Adipose tissue (tissue), 3 donors: ENCODE results near the gene TMEM161B. TPM values are rescaled to one million over a fixed set of nuclear protein-coding genes. Genes with fewer than 3 reads are reported as not detected.
"Not testable (repeated sequence)": the region's sequence is repeated elsewhere in the genome, so short reads cannot be mapped to it uniquely, and the experiment has no call there.

ENCODE experiments used
- H3K27ac ChIP-seq: one replicate; pipeline ENCODE4 v1.5.1; 2013; ENCODE audit warnings: low read depth, low read length
- WGBS, 3 donors: extraction: QIAGEN DNeasy Blood & Tissue Kit; methylation state at CpG; one replicate each; pipeline ENCODE4 v1.1.7; 2013; 5-methylcytosine and 5-hydroxymethylcytosine counted together
- polyA plus RNA-seq, 3 donors: library from polyadenylated mRNA; stranded (reverse); fragments of 200-250 nt; gene quantifications; one replicate each; pipeline ENCODE4 v1.2.3, GENCODE V29; 2013
- donor health status: healthy with polysubstance abuse.
- donor health status: Bipolar disorder and iron deficiency.
- donor health status: healthy.

TMEM161B gene
- polyA plus RNA-seq = 1 to 10 TPM; 2.9 to 5.4 (median 4.1) TPM

DNA sequence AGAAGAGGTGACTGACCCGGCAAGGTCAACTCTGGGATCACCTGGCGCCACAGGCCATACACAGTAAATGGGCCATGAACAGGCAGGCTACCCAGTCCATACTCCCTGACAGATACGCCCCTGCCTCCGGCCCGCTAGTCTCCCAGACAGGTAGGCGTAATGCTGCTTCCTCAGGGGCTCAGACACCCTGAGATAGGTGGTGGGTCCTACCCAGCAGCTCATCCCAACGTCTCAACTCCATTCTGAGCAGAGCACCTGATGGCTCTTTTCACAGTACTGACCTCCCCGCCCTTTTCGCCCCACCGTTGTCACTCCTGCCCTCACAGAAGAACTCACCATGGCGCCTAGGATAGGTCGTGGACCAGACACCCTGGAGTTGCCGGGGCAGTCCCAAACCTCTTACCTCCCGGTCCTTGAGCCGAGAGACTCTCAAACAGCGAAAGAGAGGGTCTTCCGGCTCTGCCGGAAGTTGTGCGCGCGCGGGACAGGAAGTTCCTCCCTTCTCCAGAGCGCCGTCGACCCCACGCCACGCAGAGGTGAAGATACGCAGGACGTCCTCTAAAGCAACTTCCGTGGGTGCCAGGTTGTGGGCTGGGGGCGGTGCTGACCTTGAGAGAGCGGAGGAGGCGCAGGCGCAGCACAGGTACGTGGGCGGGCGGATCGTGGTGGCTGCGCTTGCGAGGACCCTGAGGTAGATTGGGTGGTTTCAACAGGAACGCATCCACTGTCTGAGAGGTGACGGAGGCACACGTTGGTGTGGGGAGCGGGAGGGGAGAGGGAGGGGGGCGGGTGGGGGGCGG lies at the start of gene TMEM161B:
TSS of gene TMEM161B (minus strand) at position 461 of the 800 bp plus-strand sequence. CDS start at position 339, 122 bp downstream.
- H3K27ac ChIP-seq = no peak within 1 kb of the TSS
- WGBS, 3 donors = 0% methylated on average over 42 to 46 of the region's 46 CpGs

DNA sequence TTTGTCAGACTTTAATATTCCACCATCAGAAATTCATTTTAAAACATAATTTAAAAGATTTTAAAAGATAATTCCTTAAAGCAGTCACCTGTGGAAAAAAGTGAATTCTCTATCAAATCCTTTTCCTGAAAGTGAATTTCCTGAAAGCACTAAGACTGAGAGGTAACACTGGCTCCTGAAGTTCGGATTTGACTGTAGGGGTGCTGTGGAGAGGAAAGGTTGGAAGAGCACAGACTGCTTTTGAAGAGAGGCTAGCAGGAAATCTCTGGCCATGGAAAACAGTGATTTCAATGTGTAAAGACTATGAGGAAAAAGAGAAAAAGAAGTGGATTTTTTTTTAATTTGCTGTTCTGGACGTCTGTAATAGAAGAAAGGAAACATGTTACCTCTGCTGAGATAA lies 35.7 kb upstream of the TMEM161B start:
- 27 to 41% (median 39%) methylated on average over 2 of the region's 2 CpGs for WGBS, 3 donors

DNA sequence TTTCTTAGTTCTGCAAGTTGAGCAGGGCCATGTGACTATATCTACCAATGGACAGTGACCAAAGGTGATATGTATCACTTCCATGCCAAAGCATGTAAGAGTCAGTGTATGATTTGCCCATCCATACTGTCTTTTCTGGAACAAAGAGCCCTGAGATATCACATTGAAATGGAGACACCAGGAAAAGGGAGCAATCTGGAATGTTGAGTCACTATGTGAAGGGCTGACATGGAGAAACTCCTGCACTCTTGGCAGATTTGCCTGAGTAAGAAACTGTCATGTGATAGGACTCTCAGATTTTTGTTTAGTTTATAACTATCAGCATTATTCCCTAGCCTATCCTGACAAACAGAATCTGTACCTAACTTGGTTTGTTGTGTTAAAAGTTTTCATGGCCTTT lies 29.8 kb upstream of the TMEM161B start:
- no peak overlapping the region for H3K27ac ChIP-seq

More for the DNA sequence above, 35.7 kb upstream of the TMEM161B start:
- no peak overlapping the region for H3K27ac ChIP-seq

DNA sequence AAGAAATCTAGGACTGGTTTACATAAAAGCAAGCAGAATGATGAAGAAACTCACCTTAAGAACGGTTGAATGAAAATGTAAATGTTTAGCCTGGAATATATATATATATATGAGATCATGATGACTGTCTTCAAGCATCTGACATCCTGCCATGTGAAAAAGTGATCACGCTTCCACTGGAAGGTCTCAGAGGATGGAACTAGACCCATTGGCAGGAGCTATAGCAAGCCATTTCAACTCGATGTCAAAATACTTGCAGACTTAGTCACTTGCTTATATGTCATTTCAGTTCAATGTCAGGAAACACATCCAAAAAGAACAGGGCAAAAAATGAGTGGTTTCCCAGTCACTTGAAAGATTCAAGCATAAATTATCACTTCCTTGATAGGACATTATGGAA lies 22.2 kb upstream of the TMEM161B start:
- H3K27ac ChIP-seq = no peak overlapping the region
- 75 to 87% (median 85%) methylated on average over 3 of the region's 3 CpGs for WGBS, 3 donors

DNA sequence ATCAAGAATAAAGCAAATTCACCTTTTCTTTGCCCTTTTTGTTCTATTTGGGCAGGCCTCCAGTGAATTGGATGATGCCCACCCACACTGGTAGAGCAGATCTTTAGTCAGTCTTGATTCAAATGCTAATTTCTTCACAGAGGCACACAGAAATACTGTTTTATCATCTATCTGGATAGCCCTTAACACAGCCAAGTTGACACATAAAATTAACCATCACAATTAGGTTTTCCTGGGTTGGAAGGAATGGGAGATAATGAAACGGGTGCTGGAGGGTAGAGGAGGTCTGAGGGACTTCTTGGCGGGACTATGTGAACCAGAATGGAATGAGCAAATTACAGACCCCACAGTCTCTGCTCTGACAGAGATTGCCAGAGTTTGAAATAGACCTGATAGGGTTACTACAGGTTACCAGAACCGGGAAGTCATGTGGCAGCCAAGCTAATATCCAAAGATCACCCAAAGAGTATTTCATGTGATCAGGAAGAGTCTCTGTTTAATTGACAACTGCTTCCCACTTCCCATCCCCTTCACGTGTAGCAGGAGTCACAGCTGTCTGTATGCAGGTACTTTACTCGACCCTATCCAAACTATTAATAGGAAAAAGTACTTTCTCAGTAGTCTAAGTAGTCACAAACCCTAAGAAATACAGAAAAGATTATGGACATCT lies 20.0 kb upstream of the TMEM161B start:
- WGBS, 3 donors = 87 to 91% (median 88%) methylated on average over 5 of the region's 5 CpGs
- no peak overlapping the region for H3K27ac ChIP-seq

DNA sequence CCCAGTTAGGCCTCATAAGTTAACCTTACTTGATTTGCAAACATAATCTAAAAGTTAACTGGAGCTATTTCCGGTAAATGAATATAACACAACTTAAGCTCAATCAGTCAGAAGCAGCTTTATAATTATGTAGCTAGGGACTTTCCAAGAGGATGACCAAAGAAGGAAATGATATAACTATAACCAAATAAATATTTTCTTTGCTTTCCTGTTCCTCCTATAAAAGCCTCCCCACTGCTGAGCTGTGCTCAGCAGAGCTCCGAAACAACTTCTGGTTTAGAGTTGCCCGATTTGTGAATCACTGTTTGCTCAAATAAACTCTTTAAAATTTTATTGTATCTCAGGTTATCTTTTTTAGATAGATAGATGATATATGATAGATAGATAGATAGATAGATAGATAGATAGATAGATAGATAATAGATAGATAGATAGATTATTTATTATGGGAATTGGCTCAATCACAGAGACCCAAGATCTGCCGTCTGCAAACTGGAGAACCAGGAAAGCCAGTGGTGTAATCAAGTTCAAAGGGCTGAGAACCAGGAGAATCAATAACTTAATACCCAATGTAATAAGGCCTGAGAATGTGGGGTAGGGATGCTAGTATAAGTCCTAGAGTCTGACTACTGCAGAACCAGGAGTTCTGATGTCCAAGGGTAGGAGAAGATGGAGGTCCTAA lies 19.3 kb upstream of the TMEM161B start:
- WGBS, 3 donors = 90 to 94% (median 91%) methylated on average over 4 of the region's 4 CpGs
- no peak overlapping the region for H3K27ac ChIP-seq

DNA sequence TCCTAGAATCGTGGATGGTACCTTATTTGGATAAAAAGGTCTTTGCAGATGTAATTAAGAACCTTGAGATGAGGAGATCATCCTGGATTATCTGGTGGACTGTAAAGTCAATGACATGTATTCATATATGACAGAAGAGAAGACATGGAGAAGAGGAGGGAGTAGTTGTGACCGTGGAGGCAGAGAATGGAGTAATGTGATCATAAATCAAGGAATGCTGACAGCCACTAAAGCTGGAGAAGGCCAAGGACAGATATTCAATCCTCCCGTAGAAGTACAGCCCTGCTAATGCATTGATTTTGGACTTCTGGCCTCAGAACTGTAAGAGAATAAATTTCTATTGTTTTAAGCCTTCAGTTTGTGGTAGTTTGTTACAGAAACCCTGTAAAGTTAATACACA lies 18.7 kb upstream of the TMEM161B start:
- WGBS, 3 donors = 75 to 83% (median 80%) methylated on average over 3 of the region's 3 CpGs
- H3K27ac ChIP-seq = no peak overlapping the region

DNA sequence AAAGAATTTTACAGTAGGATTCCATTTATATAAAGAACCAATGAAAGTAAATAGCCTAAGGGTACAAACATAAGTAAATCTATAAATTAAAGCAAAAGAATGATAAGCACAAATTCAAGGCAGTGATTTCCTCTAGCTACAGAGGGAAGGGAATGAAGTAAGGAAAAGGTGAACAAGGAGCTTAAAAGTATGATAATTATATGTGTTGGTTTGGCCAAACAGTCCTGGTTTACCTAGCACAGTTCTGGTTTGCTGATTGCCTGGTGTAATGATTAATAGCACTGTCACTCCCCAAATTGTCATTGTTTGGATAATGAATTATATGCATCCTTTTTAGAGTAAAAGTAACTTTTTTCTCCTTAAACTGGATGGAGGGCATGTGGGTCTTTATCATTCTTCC lies 15.0 kb upstream of the TMEM161B start:
- no peak overlapping the region for H3K27ac ChIP-seq

DNA sequence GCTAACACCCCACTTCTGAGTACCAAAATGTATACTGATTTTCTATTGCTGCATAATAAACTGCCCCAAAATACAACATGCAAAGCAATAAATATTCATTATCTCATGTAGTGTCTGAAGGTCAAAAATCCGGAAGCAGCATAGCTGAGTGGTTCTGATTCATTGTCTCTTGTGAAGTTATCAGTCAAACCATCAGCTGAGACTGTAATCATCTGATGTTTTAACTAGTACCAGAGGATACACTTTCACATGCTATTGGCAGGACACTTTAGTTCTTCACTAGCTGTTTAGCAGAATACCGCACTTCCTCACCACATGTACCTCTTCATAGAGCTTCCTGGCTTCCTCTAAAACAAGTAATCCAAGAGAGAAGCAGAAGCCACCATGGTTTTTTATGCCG lies 12.7 kb upstream of the TMEM161B start:
- WGBS, 3 donors = 88 to 92% (median 90%) methylated on average over 3 of the region's 3 CpGs
- no peak overlapping the region for H3K27ac ChIP-seq

DNA sequence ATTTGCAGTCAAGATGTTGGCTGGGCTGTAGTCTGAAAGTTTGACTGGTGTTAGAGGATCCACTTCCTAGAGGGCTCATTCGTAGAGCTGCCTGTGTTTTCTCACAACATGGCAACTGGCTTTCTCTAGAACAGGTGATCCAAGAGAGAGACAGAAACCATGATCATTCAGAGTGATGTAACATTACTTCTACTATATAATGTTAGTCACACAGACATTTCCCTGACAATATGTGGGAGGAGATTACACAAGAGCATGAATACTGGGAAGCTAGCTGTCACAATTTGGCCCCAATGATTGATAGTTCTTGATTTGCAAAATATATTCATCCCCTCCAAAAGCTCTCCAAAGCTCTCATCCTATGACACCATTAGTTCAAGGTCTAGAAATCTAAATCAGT lies 10.9 kb upstream of the TMEM161B start:
- H3K27ac ChIP-seq = no peak overlapping the region
- 67 to 100% (median 92%) methylated on average over 1 of the region's 1 CpG for WGBS, 3 donors

DNA sequence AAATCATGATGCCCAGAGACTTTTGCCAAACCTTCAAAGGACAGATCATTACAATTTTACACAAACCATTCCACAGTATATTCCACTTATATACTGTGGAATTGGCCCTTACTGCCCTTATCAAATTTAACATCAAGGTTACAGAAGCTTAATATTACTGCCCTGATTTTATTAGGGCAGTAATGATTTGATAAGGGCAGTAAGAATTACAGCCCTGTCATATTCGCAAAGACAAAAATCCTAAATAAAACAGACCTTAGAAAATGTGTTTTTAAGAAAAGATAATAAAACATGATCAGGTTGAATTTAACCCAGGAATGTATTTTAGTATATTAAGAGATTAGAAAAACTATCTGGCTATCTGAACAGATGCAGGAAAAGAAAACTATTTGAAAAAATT lies 7.7 kb upstream of the TMEM161B start:
- H3K27ac ChIP-seq = no peak overlapping the region
- WGBS, 3 donors = 91 to 98% (median 98%) methylated on average over 1 of the region's 1 CpG

DNA sequence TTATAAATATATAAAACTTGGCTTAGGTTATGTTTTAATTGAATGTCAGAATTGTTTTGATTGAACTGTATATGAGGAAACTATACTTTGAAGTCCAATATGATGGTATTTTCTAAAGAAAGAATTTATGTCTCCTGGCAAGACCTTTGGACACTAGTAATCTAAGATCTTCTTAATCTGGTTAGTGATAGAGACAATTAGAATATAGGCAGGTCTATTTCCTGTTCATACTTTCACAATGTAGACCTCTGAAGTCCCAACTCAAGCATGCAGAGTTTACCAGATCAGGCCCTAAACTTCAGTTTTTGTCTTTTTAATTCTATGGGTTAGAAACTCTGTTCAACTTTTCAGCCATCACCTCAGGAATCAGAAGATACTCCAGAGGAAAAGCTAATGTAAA lies 6.9 kb upstream of the TMEM161B start:
- no peak overlapping the region for H3K27ac ChIP-seq

DNA sequence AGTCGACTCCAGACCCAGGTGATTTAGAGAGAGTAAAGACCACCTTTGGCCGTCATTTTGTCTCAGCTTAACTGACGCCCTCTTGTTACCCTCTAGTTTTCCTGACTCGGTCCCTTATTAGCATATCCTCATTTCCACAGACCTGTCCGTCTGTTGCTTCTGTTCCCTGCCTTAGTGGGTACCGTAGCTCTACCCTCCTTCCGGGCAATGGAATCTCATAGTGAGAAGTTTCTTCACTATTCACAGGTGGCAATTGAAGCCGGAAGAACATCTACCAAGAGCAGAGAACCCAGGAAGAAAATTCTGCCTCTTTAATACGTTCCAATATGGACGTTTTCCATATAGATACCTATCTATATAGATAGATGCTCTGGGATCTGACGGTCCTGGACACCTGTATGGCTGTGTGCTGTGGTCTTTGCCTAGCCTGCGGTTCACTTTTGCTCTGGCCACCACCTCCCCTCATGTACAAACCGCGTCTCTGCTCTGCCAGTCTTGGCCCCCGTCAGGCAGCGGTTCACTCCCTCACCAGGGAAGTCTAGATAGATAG lies 652 bp upstream of the TMEM161B start:
- H3K27ac ChIP-seq = no peak overlapping the region
- 4 to 11% (median 9%) methylated on average over 16 of the region's 16 CpGs for WGBS, 3 donors

DNA sequence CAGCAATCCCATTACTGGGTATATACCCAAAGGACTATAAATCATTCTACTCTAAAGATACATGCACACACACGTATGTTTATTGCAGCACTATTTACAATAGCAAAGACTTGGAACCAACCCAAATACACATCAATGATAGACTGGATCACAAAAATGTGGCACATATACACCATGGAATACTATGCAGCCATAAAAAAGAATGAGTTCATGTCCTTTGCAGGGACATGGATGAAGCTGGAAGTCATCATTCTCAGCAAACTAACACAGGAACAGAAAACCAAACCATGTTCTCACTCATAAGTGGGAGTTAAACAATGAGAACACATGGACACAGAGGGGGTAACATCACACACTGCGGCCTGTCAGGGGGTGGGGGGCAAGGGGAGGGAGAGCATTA lies 4.1 kb downstream of the TMEM161B start:
- not testable (repeated sequence) for H3K27ac ChIP-seq
- 92 to 96% (median 93%) methylated on average over 2 of the region's 2 CpGs for WGBS, 3 donors

DNA sequence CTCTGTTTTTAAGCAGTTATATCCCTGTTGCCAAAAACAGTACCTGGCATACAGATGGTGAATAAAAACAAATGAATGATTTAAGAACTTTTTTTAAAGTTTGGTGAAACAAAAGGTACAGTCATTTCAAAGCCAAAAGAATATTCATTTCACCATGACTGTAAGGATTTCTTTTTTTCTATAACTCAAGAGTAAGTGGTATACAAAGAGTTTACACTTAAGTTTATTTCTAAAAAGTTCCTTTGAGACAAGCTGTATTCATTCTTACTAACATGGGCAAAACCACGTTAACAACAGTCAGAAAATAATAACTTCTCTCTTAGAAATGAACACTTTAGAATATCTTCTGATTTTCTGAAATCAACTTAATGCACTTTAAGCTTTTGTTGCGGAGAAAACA lies 5.3 kb downstream of the TMEM161B start:
- 83 to 96% (median 96%) methylated on average over 2 of the region's 2 CpGs for WGBS, 3 donors
- H3K27ac ChIP-seq = no peak overlapping the region

DNA sequence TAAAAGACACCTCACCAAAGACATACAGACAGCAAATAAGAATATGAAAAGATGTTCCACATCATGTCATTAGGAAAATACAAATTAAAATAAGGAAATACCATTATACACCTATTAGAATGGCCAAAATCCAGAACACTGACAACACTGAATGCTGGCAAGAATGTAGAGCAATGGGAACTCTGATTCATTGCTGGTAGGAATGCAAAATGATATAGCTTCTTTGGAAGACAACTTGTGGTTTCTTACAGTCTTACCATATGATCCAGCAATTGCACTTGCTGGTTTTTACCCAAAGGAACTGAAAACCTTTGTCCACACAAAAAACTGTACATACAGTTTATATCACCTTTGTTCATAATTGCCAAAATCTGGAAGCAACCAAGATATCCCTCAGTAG lies 6.5 kb downstream of the TMEM161B start:
- H3K27ac ChIP-seq = no peak overlapping the region

DNA sequence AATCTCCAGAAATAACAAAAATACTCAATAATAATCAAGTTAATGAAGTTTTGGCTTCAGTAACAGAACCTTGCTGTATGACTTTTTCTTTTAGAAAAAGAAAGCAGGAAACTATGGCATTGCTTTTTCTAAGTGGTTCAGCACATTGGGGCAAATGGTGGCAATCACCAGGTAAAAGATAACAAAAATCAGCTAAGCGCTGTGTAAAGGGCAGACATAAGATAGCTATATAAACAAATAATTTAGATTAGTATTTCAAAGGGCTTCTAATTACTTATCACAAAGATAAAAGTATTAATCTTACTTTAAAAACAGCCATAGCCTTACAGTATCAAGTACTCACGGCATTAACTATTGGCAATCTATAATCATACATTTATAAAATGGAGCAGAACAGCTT lies 10.0 kb downstream of the TMEM161B start:
- WGBS, 3 donors = 54 to 96% (median 95%) methylated on average over 2 of the region's 2 CpGs

DNA sequence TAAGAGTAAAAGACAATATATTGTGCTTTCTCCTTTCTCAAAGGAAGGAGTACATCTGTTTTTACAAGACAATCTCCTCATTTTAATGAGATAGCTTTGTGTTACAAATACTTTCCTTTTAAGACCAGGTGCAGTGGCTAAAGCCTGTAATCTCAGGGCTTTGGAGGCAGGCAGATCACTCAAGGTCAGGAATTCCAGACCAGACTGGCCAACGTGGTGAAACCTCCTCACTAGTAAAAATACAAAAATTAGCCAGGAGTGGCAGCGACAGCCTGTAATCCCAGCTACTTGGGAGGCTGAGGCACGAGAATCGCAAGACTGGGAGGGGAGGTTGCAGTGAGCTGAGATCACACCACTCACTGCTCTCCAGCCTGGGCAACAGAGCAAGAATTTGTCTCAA lies 11.8 kb downstream of the TMEM161B start:
- no peak overlapping the region for H3K27ac ChIP-seq
- WGBS, 3 donors = 74 to 77% (median 76%) methylated on average over 4 of the region's 4 CpGs

More for the DNA sequence above, 10.0 kb downstream of the TMEM161B start:
- H3K27ac ChIP-seq = no peak overlapping the region

DNA sequence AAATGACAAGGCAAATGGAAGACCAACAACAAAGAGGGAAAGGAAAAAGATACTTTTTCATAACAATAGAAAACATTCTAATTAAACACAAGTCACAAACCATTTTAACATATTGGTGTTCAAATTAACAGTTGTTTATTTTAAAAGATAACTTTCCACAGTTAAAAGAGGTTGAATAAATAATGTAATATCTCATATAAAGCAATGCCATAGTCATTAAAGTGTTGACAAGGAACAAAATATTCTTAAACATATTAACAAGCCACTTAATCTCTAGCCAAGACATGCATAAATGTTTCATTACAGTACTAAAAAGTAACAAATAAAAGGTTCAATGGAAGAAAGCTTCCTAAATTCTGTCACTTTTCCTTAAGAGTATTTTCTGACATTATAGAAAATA lies 12.6 kb downstream of the TMEM161B start:
- H3K27ac ChIP-seq = no peak overlapping the region
